Keratinocyte (primary cell): ENCODE data around the gene WDR1. TPM values are rescaled to one million over a fixed set of nuclear protein-coding genes. Genes with fewer than 3 reads are reported as not detected.
A peak's percentile ranks its signal among the peaks of the same experiment; 100 is the strongest.

Source experiments
- DNase-seq: peaks from one replicate; pipeline ENCODE4 v3.0.0-alpha.2; 2011; ENCODE audit warnings: low read depth, missing footprints, low spot score
- FAIRE-seq: peaks from 2 replicates; lab custom pipeline; 2011; peaks lifted over from hg19 to GRCh38; lab: Jason Lieb, UNC
- H2AFZ ChIP-seq: 2 replicates; pipeline ENCODE4 v1.6.0; 2012; ENCODE audit warnings: low read length, control low read depth, inconsistent platforms; ENCODE audit not compliant: control insufficient read depth
- H3K27ac ChIP-seq: 2 replicates; pipeline ENCODE4 v1.5.1; 2011; ENCODE audit warnings: low read length; ENCODE audit not compliant: control insufficient read depth, insufficient read depth
- H3K27me3 ChIP-seq: 3 replicates; pipeline ENCODE4 v1.6.0; 2011; ENCODE audit warnings: low read length; ENCODE audit not compliant: control insufficient read depth, insufficient read depth; ENCODE audit errors: extremely low read depth
- H3K36me3 ChIP-seq, 2 experiments: 2 replicates in 1 of 2; 3 replicates in 1 of 2; pipeline ENCODE4 v1.5.1; 2011; ENCODE audit warnings: low read length in 2 of 2, mild to moderate bottlenecking in 1 of 2; ENCODE audit not compliant: control insufficient read depth in 2 of 2, insufficient read depth in 2 of 2; ENCODE audit errors: extremely low read depth in 1 of 2
- H3K4me1 ChIP-seq: 3 replicates; pipeline ENCODE4 v1.5.1; 2011; ENCODE audit warnings: low read length; ENCODE audit not compliant: control insufficient read depth, insufficient read depth; ENCODE audit errors: extremely low read depth
- H3K4me2 ChIP-seq: 3 replicates; pipeline ENCODE4 v1.6.0; 2011; ENCODE audit warnings: low read depth, low read length; ENCODE audit not compliant: control insufficient read depth, insufficient read depth; ENCODE audit errors: extremely low read depth
- H3K4me3 ChIP-seq, 3 experiments: fragments of 200-600 bp in 1 of 3; sonication (generic) in 1 of 3; 2 replicates in 2 of 3; 3 replicates in 1 of 3; pipeline ENCODE4 v1.5.1; 2011 to 2016; ENCODE audit warnings: low read length in 3 of 3, mild to moderate bottlenecking in 3 of 3, control low read depth in 2 of 3, inconsistent platforms in 1 of 3, low read depth in 1 of 3, mixed read lengths in 1 of 3, mixed run types in 1 of 3, moderate library complexity in 1 of 3; ENCODE audit not compliant: control insufficient read depth in 2 of 3, insufficient read depth in 2 of 3; ENCODE audit errors: extremely low read depth in 1 of 3
- H3K79me2 ChIP-seq: 2 replicates; pipeline ENCODE4 v1.6.0; 2012; ENCODE audit warnings: low read length; ENCODE audit not compliant: control insufficient read depth, insufficient read depth
- H3K9ac ChIP-seq: 3 replicates; pipeline ENCODE4 v1.6.0; 2011; ENCODE audit warnings: low read length; ENCODE audit not compliant: control insufficient read depth, insufficient read depth; ENCODE audit errors: extremely low read depth
- H3K9me1 ChIP-seq: 3 replicates; pipeline ENCODE4 v1.6.0; 2011; ENCODE audit warnings: low read length; ENCODE audit not compliant: control insufficient read depth, insufficient read depth; ENCODE audit errors: extremely low read depth
- H3K9me3 ChIP-seq: 2 replicates; pipeline ENCODE4 v1.5.1; 2012; ENCODE audit warnings: low read depth, low read length; ENCODE audit not compliant: control insufficient read depth
- H4K20me1 ChIP-seq: 3 replicates; pipeline ENCODE4 v1.6.0; 2011; ENCODE audit warnings: low read length; ENCODE audit not compliant: control insufficient read depth, insufficient read depth; ENCODE audit errors: extremely low read depth
- CTCF ChIP-seq, 3 experiments: IDR thresholded peaks in 1 of 3; conservative IDR thresholded peaks in 1 of 3; optimal IDR thresholded peaks in 1 of 3; 2 replicates in 2 of 3; 3 replicates in 1 of 3; pipeline versions ENCODE3 to v1.5.1; 2011; ENCODE audit warnings: low read length in 3 of 3, mild to moderate bottlenecking in 3 of 3, moderate library complexity in 2 of 3, control low read depth in 1 of 3, inconsistent platforms in 1 of 3; ENCODE audit not compliant: insufficient read depth in 2 of 3; ENCODE audit errors: extremely low read depth in 1 of 3
- EZH2 ChIP-seq: IDR thresholded peaks from one replicate; pipeline ENCODE4 v1.6.1; 2012; ENCODE audit warnings: inconsistent platforms, mild to moderate bottlenecking, low read length, moderate library complexity
- dilution Hi-C: fragments of 300-500 bp; cut with MboI; formaldehyde crosslinking; loops from one replicate; pipeline ENCODE4 v1.7.0; 2020; ENCODE audit warnings: low sequenced_read_pairs; ENCODE audit not compliant: extremely low pct_ligation_motif_present
- polyA plus RNA-seq, 5 experiments: library from polyadenylated mRNA; depleted of rRNA in 3 of 5; stranded (reverse) in 3 of 5; stranded (forward) in 1 of 5; unstranded in 1 of 5; fragments of >200 nt; gene quantifications; 1 replicate in 1 of 5; 2 replicates in 3 of 5; 3 replicates in 1 of 5; pipeline versions ENCODE4 v1.2.1 to v1.2.3, GENCODE V29; 2011 to 2012; ENCODE audit warnings: missing spikeins in 2 of 5, low read depth in 1 of 5, low replicate concordance in 1 of 5

The WDR1 gene
- polyA plus RNA-seq, 1 donor (not counting 4 experiments of a cell fraction or from before 2014, with no cell fraction given): 423 TPM

- Histone ChIP-seq H3K4me3 (no peak overlapping the region), H3K9me1 (peaks cover 20% of the 10 kb centered on the region), H3K36me3 (peaks cover 50 to 72% of the 10 kb centered on the region in 2 experiments), H3K9me3 (no peaks in the 10 kb centered on the region), H3K27me3 (no peaks in the 10 kb centered on the region), H2AFZ (no peak overlapping the region), H3K27ac (peak overlapping the region; percentile 62), H3K4me1 (peaks cover 62% of the 10 kb centered on the region), H3K9ac (no peak overlapping the region), H3K79me2 (peaks cover 95% of the 10 kb centered on the region), H3K4me2 (no peak overlapping the region), H4K20me1 (peaks cover 70% of the 10 kb centered on the region)
- DNase-seq (no peak), FAIRE-seq (peak; percentile 29)
- TF ChIP-seq CTCF (optimal IDR thresholded peaks at IDR 0.05 in 1 of 3, IDR thresholded peaks at IDR 0.05 in 1 of 3, conservative IDR thresholded peaks at IDR 0.05 in 1 of 3; ENCODE audit: extremely low read depth in 1 of 3, insufficient read depth in 2 of 3, low read length in 3 of 3) (no peak), EZH2 (no peak)
- dilution Hi-C loops: no loop called here
Observed at GRCh38 chr4:10108391-10108790, 8.2 kb downstream of the WDR1 start.

- H4K20me1 ChIP-seq: peaks cover 72% of the 10 kb centered on the region
- H3K9me1 ChIP-seq: peaks cover 24% of the 10 kb centered on the region
- no peaks in the 10 kb centered on the region for H3K27me3 ChIP-seq
- no peaks in the 10 kb centered on the region for H3K9me3 ChIP-seq
- H3K9ac ChIP-seq: no peak overlapping the region
- peak overlapping the region; percentile 83 for H3K27ac ChIP-seq
- peaks cover 47 to 72% of the 10 kb centered on the region in 2 experiments for H3K36me3 ChIP-seq
- no peak for DNase-seq
- peak; percentile 41 for FAIRE-seq
- H3K4me1 ChIP-seq: peaks cover 71% of the 10 kb centered on the region
- dilution Hi-C loops: no loop called here
- TF ChIP-seq CTCF (optimal IDR thresholded peaks at IDR 0.05 in 1 of 3, IDR thresholded peaks at IDR 0.05 in 1 of 3, conservative IDR thresholded peaks at IDR 0.05 in 1 of 3; ENCODE audit: extremely low read depth in 1 of 3, insufficient read depth in 2 of 3, low read length in 3 of 3): no peak
- no peak overlapping the region for H3K4me3 ChIP-seq
- no peak overlapping the region for H2AFZ ChIP-seq
- H3K4me2 ChIP-seq: peak overlapping the region; percentile 87
- H3K79me2 ChIP-seq: peaks cover 95% of the 10 kb centered on the region
Observed at GRCh38 chr4:10107111-10108091, 9.2 kb downstream of the WDR1 start.
